LNCAP (cell line): ENCODE results near the gene SCUBE3.

Source experiments
- TF ChIP-seq, protein P1 (sequence below): fragments of 450-650 bp; IDR thresholded peaks from 2 replicates; pipeline ENCODE4 v1.5.1; 2017; ENCODE audit warnings: mild to moderate bottlenecking

The SCUBE3 gene

GRCh38 chr6:35214869-35215664 lies 1.3 kb downstream of the SCUBE3 start:
- TF ChIP-seq, protein P1, sequence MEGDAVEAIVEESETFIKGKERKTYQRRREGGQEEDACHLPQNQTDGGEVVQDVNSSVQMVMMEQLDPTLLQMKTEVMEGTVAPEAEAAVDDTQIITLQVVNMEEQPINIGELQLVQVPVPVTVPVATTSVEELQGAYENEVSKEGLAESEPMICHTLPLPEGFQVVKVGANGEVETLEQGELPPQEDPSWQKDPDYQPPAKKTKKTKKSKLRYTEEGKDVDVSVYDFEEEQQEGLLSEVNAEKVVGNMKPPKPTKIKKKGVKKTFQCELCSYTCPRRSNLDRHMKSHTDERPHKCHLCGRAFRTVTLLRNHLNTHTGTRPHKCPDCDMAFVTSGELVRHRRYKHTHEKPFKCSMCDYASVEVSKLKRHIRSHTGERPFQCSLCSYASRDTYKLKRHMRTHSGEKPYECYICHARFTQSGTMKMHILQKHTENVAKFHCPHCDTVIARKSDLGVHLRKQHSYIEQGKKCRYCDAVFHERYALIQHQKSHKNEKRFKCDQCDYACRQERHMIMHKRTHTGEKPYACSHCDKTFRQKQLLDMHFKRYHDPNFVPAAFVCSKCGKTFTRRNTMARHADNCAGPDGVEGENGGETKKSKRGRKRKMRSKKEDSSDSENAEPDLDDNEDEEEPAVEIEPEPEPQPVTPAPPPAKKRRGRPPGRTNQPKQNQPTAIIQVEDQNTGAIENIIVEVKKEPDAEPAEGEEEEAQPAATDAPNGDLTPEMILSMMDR, result no peak

DNA sequence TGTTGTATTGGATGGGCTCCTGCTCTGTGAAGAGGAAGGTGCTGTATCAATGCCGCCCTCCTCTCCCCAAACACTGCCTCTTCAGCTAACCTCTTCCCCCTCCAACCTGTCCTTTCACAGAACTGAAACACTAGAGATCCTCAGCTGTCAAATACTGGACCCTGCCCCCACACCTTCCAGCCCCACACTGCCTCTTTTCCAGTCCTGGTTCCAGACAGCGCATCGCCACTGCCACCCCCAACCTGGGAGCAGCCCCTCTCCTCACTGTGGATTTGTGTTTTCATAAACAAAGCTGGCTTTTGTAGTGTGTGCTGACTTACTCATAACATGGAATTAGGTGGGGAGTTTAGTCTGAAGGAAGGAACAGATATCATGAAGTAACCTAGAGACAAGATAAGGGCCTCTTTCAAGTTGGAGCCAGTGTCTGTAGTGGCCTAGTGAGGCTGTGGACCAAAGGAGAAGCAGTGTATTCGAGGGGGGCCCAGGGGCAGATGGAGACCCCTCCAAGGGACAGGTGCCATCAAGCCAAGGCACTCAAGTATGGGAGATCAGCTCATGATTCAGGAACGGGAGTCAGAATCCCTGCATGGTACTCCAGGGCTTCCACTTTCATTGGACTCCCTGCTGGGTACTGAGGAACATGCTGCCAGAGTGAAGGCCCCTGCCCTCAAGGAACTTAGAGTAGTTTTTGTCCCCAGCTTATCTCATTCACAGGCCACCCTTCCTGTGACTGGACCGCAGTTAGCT lies 2.1 kb downstream of the SCUBE3 start:
- TF ChIP-seq, protein P1, result no peak

- TF ChIP-seq, protein P1, result no peak
These were observed 2.6 kb downstream of the SCUBE3 start for GRCh38 chr6:35216412-35216732.

GRCh38 chr6:35216851-35217811 lies 3.4 kb downstream of the SCUBE3 start:
- TF ChIP-seq, protein P1, result no peak

DNA sequence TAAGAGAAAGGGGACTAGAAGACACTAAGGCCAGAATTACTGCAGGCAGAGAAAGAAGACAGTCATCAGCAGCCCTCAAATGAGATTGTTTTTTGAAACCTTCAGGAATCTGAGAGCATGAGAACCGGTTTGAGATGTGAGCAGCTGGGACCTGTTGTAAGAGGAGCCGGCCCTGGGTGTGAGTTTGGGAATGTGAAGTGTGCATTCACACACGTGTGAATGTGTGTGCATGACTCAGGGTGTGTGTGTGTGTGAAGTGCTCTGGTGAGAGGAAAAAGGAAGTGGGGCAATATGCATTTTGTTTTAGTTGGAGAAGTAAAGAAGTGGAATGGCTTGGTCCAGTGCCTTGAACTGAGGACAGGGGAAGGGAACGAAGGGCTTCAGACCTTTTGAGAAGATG lies 4.3 kb downstream of the SCUBE3 start:
- TF ChIP-seq, protein P1, result no peak

DNA sequence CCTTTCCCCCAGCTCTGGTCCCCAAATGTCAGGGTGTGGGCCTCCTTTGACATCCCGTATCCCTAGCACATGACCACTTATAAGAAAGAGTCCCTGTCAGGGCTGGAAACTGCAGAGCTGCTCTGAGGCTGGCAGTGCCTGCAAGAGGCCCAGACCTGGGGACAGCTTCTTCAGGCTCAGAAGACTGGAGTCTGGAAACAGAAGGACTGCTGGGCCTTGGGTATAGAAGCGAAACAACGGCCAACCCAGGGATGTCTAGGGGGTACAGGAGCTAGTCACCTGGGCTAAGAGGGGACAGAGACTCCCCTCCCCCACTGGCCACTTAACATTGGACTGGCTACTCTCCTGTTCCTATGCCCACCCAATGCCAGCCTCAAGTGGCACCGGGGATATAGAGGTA lies 4.7 kb downstream of the SCUBE3 start:
- TF ChIP-seq, protein P1, result no peak

DNA sequence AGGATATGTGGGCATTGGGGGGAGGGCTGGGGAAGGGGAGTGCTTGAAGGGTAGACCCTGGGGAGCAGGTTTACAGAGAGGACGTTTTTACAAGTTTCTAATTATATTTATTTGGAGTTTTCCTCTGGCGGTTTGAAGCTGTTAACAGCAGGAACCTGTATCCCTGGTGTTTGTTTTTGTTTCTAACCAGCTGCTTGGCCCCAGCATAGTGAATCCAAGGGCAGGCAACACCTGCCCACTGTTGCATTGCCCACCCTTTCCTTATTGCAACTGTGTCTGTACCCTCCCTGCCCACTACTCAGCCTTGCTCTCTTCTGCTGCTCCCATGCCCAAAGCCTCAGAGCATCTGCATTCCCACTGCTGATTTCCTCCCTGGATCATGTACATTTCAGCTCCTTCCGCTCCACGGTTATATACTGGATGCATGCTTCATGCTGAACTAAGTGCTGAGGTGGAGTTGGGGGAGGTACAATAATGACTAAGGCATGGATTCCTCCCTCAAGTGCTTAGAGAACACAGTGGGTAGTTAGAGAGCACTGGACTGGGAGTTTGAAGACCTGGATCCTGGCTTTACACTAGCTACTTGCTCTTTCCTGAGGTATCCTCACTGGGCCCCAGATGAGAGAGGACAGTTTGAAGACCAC lies 6.0 kb downstream of the SCUBE3 start:
- TF ChIP-seq, protein P1, result no peak
